ENCODE results near the gene AGBL1.

DNA sequence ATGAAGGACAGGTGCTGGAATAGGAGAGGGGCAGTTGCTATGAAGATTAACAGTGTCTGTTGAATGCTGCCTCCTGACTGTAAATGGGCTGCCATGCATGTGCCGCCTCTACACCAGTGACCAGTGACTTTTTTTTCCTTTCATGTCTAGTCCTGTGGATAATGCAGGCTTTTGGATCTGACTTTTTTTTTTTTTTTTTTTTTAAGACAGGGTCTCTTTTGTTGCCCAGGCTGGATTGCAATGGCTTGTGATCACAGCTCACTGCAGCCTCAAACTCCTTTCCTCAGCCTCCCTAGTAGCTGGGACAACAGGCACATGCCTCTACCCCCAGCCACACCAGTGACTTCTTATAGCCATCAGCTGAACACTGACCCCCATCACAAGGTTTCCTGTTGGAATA lies 41.2 kb upstream of the AGBL1 start:
- TF ChIP-seq, protein P1, sequence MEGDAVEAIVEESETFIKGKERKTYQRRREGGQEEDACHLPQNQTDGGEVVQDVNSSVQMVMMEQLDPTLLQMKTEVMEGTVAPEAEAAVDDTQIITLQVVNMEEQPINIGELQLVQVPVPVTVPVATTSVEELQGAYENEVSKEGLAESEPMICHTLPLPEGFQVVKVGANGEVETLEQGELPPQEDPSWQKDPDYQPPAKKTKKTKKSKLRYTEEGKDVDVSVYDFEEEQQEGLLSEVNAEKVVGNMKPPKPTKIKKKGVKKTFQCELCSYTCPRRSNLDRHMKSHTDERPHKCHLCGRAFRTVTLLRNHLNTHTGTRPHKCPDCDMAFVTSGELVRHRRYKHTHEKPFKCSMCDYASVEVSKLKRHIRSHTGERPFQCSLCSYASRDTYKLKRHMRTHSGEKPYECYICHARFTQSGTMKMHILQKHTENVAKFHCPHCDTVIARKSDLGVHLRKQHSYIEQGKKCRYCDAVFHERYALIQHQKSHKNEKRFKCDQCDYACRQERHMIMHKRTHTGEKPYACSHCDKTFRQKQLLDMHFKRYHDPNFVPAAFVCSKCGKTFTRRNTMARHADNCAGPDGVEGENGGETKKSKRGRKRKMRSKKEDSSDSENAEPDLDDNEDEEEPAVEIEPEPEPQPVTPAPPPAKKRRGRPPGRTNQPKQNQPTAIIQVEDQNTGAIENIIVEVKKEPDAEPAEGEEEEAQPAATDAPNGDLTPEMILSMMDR (conservative IDR thresholded peaks at IDR 0.05), result no peak
- TF ChIP-seq EZH2 (IDR thresholded peaks at IDR 0.05; ENCODE audit: low read depth), result no peak

Data from PC-9 (cell line).